Suprapubic skin (tissue), 4 donors: Measurements from ENCODE around the gene ASXL3.

Experiments
- EP300 ChIP-seq: sonication (generic); formaldehyde crosslinking; IDR thresholded peaks from one replicate; pipeline ENCODE4 v1.6.1; 2017; ENCODE audit warnings: antibody characterized with exemption
- POLR2AphosphoS5 ChIP-seq, 3 donors: sonication (generic); formaldehyde crosslinking; IDR thresholded peaks; one replicate each; pipeline ENCODE4 v1.6.1; 2017; ENCODE audit warnings: antibody characterized with exemption in 3 of 3
- TF ChIP-seq, protein P1 (sequence below), 2 donors: fragments of 200-600 bp in 1 of 2; fragments of 450-650 bp in 1 of 2; sonication (generic) in 1 of 2; IDR thresholded peaks; one replicate each; pipeline ENCODE4 v1.5.1; 2016 to 2019; ENCODE audit warnings: antibody characterized with exemption in 2 of 2, mild to moderate bottlenecking in 1 of 2, moderate library complexity in 1 of 2

DNA sequence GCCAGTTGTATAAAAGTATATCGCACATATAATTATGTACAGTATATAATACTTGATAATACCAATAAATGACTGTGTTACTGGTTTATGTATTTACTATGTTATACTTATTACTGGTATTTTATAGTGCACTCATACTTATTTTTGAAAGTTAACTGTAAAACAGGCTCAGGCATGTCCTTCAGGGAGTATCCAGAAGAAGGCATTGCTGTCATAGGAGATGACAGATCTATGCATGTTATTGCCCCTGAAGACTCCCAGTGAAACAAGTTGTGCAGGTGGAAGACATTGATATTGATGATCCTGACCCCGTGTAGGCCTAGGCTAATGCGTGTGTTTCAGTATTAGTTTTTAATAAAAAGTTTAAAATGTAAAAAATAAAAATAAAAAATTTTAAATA is 20.3 kb upstream of the ASXL3 start:
- TF ChIP-seq EP300, result no peak
- TF ChIP-seq, protein P1, sequence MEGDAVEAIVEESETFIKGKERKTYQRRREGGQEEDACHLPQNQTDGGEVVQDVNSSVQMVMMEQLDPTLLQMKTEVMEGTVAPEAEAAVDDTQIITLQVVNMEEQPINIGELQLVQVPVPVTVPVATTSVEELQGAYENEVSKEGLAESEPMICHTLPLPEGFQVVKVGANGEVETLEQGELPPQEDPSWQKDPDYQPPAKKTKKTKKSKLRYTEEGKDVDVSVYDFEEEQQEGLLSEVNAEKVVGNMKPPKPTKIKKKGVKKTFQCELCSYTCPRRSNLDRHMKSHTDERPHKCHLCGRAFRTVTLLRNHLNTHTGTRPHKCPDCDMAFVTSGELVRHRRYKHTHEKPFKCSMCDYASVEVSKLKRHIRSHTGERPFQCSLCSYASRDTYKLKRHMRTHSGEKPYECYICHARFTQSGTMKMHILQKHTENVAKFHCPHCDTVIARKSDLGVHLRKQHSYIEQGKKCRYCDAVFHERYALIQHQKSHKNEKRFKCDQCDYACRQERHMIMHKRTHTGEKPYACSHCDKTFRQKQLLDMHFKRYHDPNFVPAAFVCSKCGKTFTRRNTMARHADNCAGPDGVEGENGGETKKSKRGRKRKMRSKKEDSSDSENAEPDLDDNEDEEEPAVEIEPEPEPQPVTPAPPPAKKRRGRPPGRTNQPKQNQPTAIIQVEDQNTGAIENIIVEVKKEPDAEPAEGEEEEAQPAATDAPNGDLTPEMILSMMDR (IDR thresholded peaks at IDR 0.05), result no peak
- no peak for TF ChIP-seq POLR2AphosphoS5 (IDR thresholded peaks at IDR 0.05)
